RPMI7951 (cell line): ENCODE data around the gene ST8SIA2. TPM values are rescaled to one million over a fixed set of nuclear protein-coding genes. Genes with fewer than 3 reads are reported as not detected.

Source experiments
- DNase-seq: peaks from one replicate; pipeline ENCODE4 v3.0.0-alpha.2; 2012; ENCODE audit warnings: low read depth
- total RNA-seq: library from RNA; depleted of rRNA; stranded (reverse); fragments of >200 nt; shearing (Covaris generic); gene quantifications from 2 replicates; pipeline ENCODE4 v1.2.3, GENCODE V29; 2014

The ST8SIA2 gene
- total RNA-seq, 1 experiment from 2014 or later = 15.1 TPM

DNA sequence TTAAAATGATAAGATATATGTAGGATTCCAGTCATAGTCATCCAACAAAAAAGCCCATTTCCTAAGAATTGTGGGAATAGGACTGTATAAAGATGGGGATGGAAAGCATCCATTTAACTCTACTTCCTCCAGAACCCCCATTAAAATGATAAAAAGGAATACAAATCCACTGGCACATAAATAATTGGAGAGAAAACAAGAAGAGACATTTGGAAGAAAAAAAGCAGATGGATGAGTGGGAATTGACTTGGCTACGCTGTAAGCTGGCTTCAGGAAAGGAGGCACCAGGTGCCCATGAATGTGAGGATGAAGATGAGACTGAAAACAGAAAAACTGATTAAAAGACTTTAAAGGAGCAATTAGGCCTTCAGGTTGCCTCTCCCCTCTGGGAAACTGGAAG lies 91.8 kb downstream of the ST8SIA2 start:
- DNase-seq = no peak

DNA sequence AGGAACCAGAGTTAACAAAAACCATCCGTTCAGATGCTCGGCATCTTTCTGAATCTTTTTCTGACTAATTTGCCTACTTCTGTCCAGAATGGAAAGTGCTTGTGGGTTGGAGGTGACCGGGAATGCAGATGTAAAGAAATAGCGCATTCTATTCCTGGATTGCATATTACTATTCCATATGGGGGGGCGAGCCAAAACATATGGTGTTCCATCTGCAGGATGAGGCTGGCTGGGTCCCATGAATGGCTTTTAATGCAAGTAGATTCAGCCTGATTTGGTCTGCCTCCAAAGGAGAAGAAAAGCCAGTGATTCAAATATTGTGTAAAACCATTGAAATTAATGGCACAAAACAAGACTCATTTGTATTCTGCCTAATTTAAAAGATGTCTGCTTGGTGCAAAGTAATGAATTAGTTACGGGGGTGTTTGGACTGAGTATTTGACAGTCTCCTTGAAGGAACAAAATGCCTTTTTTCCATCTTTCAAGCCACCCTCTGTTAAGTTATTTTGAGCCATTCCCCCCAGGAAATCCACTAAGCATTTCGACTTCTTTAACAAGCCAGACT lies 99.0 kb downstream of the ST8SIA2 start:
- DNase-seq = peak; percentile 50

GRCh38 chr15:92494806-92495336 lies 101.2 kb downstream of the ST8SIA2 start:
- DNase-seq = no peak

- peak; percentile 25 for DNase-seq
These were observed 101.8 kb downstream of the ST8SIA2 start for GRCh38 chr15:92495446-92495845.

DNA sequence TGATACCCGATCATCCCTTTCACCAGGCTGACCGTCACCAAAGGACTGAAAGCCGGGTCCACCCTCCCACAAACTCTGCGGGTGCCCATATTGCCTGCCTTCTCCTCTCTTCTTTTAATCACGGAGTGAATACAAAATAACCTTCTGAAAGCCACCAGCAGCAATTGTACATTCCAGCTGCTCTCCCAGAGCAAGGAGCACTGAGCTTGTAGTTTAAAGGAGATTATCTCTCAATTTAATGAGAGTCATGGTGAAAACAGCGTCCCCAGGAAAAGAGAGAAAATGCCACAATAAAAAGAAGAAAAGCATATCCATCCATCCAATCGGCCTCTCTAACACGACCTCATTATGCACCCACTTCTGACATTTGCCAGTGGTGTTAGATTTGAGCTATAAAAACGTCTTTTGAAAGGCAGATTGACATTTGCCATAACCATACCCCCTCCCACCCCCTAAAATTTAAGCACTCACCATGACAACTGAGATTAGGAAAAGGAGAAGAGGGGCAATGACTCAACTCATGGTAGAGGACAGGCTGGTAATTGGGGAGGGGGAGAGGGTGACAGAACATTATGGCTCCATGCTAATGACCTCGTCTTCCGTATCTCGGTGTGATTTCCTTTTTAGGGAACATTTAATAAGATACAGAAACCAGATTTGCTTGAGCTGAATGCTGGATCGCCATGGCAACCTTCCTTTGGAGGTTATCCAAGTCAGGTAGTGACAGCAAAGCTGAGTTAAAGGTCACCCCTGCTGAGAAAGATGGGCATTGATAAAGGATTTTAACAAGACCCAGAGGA lies 106.2 kb downstream of the ST8SIA2 start:
- no peak for DNase-seq

DNA sequence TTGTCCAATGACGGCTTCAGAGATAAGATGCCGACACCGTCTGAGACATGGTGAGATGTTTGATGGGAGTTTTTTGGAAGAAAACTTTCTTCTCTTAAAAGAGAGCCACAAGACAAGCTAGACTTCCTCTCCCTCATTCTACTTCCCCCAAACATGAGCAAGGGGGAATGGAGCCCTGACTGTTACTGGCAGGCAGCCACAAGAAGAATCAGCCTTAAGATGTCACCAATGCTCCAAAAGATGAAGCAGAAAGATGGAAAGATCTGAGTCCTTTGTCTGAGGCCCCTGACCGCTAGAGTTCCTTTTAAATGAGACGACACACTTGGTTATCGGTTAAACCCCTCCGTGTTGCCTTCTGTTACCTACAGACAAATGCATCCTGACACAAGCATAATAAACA lies 108.7 kb downstream of the ST8SIA2 start:
- no peak for DNase-seq

DNA sequence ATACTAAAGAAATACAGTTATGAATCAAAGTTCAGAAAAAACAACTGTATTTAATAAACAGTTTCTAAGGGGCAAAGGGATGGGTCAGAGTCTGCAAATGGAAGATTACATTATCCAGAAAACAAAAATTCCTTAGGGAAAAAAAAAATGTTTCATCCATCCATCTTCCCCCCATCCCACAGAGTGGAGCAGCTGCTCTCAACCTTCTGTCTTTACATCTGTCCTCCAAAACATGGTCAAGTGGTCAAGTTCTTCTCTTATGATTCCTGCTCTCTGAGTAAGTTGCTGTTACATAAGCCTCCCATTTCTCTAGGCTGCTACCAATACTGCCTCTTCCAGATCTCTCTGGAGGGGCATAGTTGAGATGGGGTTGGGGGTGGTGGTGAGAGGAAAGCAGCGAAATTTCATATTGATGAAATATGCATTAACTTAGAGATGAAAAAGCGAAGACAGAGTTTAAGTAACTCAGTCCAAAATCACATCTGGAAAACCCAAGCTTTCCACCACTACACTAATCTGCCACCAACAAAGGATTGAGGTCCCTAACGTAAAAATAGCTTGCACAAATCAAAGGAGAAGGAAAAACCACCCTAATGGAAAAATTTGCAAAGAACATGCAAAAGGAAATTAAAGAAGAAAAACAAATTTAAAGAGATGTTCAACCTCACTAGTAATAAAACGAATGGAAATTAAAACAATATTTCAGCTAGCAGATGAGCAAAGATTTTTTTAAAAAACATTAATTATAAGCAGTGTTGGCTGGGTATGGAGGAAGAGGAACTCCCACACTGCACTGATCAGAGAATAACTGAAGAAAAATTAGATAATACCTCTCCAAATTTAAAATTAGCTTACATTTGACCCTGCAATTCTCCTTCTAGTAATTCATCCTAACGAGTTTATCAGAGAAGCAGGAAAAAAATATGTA lies 109.5 kb downstream of the ST8SIA2 start:
- no peak for DNase-seq

DNA sequence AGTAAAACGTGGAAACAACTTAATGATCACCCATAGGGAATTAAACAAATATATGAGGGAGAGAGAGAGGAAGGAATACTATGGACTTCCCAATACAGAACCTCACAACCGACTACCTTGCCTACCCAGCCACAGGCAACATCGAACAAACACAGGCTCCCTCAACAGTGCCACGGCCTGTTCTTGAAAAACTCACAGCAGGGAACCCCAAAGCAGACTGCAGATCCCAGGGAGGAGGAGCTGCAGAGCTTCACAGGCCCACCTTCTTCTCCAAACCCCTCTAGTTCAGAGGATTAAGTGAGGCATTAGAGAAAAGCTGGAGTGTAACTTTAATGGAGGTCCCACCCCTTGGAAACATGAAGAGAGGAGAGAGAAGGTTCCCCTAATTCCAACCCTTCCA lies 110.2 kb downstream of the ST8SIA2 start:
- no peak for DNase-seq

DNA sequence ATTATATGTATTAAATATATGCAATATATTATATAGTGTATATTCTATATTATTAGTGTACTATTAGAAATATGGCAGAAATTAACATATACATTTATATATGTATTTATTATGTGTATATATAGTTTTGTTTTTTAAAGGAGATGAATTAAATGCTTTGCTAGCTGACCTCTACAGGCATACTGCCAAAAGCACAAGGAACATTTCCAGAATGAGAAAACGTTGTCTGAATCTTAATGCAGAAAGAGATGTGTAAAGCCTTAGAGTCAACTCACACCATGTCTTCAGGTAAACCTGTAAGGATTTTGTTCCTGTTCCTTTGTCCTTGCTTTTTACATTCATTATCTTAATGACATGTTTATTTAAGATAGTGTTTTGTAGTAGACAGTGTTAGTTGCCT lies 111.9 kb downstream of the ST8SIA2 start:
- no peak for DNase-seq

DNA sequence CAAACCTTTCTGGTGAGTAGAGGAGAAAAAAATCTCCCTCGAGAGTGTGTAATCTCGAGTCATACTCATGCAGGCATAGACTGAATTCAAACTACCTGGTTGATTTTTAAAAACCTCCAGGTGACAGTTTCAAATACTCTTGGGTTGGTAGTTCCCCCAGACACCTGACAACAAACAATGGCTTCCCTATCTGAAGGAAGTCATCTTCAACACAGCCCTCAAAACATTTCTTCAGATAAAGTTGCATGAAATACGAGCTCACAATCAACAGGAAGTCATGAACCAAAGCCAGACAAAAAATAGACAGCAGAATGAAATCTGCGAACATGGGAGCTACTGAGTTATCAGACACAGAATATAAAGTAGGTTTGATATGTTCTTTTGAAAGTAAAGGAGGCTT lies 112.8 kb downstream of the ST8SIA2 start:
- no peak for DNase-seq

DNA sequence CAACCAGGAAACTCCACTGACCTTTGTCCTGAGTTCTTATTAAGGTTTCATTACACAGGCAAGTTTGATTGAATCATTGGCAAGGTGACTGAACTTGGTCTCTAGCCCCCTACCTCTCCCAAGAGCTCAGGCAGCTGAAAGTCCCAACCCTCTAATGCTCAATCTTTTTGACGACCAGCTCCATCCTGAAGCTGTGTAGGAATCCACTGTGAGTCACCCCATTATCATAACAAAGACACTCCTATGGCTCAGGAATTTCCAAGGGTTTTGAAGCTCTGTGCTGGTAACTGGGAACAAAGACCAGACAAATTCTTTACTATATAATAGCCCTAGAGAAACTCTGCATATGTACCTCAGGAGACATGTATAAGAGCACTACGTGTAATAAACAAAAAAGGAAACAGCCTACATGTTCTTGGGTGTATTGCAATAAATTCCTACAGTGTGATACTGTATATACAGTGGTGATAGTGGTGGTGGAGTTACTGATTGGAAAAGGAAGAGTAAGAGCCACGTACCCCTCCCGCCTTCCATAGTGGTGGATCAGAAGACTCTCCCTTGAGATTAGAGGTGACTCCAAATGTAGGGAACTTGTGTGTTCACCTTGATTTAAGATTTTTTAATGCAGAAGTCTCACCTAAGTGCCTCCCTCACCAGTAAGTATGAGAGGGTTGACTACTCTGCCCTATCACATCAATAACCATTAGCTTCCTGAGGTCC lies 116.6 kb downstream of the ST8SIA2 start:
- DNase-seq = peak; percentile 37
